Right renal pelvis (tissue), 4 donors: ENCODE results near the gene BHLHE23. TPM values are rescaled to one million over a fixed set of nuclear protein-coding genes. Genes with fewer than 3 reads are reported as not detected.
A peak's percentile ranks its signal among the peaks of the same experiment; 100 is the strongest.

Experiments used
- DNase-seq, 4 donors: peaks; one replicate each; pipeline ENCODE4 v3.0.0-alpha.2; 2013; ENCODE audit warnings: low read depth in 4 of 4, low spot score in 3 of 4, missing footprints in 1 of 4
- polyA plus RNA-seq, 4 donors: library from polyadenylated mRNA; unstranded; fragments of 120-200 nt; gene quantifications; one replicate each; pipeline ENCODE4 v1.2.1, GENCODE V29; 2013; ENCODE audit not compliant: insufficient read length in 4 of 4

BHLHE23 gene
- polyA plus RNA-seq, 4 donors: 0.08 TPM; not detected in 3

DNA sequence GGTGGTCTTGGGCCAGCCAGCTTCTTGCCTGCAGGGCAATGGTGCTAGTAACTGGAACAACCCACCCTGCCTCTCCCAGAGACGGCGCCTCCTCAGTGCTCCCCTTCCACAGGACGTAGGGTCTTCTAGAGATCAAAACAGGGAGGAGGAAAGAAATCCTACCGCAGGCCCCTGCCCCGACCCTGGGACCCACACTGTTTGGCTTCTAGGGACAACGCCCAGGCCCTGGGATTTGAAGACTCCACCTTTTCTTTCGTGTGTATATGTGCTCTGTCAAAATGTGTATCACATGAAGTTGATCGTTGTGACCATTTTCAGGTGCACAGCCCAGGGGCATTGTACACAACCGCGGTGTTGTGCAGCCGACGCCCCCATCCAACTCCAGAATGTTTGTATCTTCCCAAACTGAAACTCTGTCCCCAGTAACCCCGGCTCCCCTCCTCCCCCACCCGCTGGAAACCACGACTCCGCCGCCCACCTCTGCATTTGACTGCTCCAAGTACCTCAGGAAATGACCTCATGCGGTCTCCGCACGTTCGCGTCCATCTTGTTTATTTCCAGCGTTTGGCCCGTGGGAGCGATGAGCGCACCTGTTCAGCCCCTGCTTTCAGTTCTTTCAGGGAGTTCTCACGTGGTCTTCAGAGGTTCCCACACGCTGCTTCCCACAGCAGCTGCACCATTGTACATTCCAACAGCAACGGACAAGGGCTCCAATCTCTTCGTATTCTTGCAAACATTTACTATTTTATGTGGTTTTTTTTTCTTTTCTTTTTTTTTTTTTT is 3.4 kb upstream of the BHLHE23 start:
- no peak for DNase-seq

DNA sequence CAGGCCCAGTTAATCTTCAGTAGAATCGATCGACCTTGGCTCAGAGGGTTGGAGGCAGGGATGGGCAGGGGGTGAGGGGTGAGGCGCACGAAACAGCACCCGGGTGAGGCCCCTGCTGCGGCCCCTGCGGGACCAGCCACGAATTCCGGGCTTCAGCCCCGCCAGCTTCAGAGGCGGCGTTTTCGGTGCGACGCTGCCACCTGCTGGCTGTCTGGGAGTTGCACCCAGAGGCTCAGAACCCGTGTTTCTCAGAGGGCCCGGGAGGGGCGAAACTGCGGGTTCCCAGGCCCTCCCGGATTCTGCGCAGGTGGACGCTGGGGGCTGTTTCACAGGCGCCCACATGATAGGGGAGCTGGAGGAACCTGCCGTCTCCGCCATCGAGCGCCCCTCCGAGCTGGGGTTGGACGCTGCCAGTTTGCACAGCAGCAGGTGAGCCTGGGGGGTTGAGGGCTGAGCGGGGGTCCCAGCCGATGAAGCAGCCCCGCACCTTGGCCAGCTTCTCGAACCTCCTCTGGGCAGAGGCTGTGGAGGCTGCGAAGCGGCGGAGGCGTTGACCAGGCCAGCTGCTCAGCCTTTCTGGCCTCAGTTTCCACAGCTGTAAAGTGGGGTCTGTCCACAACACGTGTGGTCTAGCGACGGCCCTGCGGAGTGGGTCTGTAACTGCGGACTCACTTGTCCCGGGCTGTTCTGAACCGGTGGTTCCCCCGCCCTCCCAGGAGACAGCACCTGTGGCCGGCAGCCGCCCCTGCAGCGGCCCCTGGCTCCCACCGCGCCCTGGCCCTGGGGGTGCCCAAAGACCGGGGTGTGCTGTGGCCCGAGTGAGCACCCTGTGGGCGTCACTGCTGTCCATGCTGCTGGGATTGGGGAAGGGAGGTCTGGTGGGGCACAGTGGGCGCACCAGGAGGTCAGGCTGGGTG is 2.5 kb upstream of the BHLHE23 start:
- peak in 2 of 4 donors; percentile 53 to 60 for DNase-seq

DNA sequence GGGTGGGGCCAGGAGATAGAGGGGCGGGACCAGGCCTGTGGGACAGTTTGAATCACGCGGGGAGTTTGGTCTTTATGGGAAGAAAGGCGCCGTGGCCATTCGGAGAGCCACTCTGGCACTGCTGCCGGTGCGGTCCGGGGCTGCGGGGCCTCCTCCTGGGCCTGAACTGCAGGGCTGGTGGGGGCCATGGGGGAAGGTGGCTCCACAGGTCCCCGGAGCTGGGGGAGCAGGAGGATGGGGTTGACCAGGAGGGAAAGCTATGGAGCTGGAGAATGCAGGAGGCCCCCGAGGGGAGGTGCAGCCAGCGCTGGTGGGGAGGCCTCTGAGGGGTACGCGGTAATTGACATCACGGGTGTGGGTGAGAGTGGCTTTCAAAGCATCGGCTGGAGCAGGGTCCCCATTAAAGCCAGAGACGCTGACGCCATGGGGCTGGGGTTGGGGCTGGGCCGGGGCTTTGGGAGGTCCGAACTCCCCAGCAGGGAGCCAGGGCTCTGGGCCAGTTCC is 1.8 kb upstream of the BHLHE23 start:
- no peak for DNase-seq

DNA sequence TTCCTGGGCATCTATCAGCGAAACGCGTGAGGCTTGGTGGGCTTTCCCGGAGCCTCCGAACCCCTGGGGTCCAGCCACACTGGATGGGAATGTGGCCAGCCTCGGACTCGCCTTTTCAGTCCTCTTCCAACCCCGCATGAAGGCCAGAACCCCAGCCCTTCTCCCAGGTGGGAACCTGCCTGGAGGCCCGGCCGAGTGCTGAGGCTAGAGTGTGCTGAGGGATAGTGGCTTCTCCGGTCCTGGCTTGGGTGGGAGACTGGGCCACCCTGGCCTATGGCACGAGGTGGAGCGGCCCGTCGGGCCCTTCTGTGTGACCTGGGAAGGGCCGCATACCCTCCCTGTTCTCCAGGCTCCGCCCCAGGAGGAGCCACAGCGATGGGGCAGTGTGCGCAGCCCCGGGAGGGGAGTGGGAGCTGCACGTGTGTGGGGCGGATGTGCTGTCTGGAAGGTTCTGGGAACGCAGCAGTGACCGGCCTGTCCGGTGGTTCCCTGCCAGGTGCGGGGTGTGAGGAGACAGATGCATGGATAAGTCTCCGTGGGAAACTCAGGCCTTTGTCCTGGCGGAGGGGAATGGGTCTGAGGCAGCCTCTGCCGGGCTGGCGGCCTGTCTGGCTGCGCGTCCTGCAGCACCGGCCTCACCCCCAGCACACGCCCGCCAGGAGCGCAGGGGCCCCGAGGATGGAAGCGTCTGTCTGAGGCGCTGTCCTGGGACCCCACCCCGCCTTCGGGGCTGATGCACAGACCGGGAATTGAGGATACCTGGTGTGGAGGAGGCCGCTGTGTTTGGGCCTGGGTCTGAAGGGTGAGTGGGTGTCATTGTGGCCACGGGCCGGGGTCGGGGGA is 1.1 kb upstream of the BHLHE23 start:
- no peak for DNase-seq

DNA sequence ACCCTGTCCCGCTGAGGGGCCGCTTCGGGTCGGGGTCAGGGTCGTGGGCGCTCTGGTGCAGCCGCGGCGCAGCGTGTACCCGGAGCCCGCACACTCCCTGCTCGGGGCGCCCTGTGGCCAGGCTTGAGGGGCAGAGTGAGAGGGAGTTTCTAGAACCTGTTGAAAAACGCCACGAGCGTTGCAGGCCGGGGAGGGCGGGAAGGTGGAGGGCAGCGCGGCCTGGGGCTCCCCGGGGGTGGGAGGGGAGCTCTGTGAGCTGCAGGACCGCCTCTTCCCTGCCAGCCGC is 539 bp upstream of the BHLHE23 start:
- no peak for DNase-seq

DNA sequence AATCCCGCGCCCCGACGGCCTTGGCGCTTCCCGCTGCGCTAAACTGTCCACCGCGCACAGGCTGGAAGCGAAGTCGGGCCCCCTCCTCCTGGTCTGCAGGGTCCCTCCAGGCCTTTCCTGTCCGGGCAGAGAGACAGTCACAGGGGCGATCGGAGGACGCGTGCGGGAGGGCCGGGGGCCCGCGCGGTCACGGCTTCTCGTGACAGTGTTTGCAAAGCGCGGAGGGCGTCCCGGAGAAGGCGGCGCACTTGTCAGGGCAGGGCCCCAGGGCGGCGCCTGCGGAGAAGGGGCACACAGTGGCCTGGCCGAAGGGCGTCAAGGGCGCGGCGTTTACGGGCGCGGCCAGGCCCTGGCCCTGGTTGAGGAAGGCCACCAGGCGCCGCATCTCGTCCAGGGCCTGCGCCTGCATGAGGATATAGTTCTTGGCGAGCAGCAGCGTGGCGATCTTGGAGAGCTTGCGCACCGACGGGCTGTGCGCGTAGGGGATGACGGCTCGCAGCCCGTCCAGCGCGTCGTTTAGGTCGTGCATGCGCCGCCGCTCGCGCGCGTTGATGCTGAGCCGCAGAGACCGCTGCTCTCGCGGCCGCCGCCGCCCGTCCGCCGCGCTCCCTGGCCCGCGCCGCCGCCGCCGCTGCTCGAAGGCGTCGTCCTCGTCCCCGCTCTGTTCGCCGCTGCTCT is 763 bp downstream of the BHLHE23 start:
- no peak for DNase-seq

DNA sequence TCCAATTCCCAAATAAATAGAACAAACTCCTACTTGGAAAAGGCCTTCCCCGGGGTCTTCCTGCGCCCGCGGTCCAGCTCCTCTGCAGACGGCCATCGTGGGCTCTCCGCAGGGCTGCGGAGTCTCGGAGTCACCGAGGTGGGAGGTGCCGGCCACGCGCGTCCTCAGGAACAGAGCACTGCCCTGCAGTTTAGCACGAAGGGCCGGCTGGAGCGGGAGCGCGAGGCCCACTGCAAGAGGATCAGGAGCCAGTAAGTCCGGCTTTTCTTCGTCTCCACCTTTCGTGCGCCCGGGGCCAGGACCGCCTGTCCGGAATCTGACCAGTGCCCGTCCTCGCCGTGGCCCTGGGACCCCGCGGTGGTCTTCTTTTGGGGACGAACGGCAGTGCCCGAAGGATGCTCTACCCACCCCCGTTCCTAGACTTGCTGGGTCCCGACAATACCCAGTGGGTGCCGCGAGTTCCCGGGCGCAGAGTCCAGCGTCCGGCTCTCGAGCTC is 1.4 kb downstream of the BHLHE23 start:
- no peak for DNase-seq

DNA sequence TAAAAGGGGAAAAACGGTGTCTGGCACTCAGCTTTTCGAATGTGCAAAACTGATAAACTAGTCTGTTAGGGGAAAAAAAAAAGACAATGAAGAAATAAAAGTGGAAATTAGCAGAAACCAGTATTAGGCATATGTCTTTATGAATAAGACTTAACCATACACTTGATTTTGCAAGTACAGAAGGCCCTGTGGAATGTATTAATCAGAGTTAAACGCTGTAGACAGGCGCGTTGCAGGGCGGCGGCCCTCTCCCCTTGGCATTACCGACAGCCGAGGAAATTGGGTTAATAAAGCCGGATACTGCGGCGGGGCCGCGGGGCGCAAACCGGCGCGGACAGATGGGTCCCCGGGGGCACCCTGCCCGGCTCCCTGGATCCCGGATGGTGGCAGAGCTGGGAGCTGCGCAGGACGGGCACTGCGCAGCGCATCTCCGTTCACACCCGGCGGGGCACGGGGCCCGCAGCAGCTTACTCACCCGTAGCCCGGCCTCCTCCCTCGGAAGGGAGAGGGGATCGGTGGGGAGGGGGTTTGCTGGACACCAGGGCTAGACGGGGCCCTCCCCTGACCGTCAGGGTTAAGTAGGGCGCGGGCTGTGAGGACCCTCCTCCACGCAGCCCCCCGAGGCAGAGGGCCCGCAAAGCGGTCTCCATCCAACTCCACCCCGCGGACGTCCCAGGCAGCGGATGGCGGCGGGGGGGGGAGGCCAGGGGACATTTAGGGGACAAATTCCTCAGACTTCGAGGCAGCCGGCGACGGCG is 2.0 kb downstream of the BHLHE23 start:
- DNase-seq: no peak

DNA sequence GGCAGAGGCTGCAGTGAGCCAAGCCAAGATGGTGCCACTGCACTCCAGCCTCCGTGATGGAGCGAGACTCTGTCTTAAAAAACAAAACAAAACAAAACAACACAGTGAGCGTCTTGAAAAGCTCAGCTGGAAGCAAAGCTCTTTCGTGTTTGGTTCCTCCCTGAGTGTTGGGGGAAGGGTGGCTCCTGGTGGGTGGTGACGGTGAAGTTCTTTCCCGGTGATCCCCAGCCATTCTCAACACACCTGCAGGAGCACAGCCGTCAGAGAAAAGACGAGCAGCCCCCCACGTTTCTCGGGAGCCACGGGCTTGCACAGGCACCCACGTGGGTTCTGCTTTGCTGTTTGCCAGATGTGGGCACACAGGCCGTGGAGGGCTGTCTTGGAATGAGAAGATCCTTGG is 3.2 kb downstream of the BHLHE23 start:
- no peak for DNase-seq

DNA sequence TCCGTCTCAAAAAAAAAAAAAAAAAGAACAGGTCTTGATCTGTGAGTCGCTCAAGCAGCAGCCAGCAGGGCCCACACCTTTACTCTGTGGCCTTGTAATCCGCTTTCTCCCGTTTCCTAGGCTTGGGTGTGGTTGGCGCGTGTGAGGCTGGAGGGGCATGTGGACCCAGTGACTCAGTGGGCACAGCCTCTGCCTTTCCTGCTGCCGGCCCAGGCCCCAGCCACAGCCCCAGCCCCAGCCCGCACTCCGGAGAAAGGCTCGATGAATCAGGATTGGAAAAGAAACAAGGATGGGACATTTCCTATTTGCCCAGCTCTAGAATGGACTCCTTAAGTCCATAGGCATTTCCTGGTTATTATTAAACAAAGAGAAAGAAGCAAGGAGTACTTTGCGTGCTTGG is 4.3 kb downstream of the BHLHE23 start:
- no peak for DNase-seq

DNA sequence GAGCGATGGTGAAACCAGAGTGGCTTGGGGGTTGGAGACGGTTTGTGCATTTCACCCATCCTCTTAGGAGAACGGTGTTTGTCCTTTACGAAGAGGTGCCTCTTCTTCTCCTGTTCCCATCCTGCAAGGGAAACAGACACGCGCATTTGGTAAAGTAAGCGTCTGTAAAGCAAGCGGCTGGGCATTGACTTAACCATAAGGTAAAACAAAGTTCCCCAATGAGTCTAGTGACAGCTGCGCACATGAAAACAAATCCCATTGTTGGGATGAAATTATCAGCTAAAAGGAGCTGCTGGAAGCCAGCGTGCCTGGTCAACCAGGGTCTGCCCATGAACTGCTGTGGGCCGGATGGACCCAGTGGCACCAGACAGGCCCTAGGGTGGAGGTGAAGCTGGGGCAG is 5.8 kb downstream of the BHLHE23 start:
- DNase-seq: no peak

DNA sequence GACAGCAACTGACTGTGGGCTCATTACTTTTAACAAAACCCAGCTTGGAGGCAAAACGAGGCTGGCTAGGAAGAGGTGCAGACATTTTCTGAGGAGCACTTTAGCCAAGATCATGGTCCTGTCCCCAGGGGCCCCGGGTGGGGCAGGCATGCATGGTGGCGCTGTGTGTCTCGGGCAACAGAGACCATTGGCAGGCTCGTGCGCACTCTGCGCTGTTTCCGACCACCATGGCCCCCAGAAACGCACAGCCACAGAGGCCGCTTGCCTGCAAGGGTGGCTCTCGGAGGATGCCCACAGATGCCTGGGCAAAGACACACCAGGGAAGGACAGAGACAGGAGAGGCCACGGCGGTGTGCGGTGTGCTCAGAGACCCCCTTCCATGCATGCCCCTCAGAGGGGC is 6.7 kb downstream of the BHLHE23 start:
- no peak for DNase-seq

DNA sequence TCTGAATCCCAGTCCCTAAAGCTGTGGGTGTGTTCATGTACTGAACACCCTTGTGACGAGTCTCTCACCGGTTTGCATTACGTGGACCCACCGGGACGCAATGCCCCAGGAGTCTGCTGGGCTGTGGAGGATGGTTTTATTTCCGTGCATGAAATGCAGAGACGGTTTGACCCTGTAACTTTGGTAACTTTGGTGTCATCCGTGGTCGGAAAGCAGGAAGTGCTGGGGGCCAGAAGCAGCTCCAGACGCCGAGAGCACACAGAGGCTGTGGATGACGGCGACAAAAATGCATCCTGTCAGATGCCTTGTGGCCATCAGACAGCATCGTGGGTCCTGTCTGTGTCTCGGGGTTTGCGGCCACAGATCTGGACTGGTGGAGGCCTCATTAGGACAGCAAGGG is 7.2 kb downstream of the BHLHE23 start:
- DNase-seq: no peak

DNA sequence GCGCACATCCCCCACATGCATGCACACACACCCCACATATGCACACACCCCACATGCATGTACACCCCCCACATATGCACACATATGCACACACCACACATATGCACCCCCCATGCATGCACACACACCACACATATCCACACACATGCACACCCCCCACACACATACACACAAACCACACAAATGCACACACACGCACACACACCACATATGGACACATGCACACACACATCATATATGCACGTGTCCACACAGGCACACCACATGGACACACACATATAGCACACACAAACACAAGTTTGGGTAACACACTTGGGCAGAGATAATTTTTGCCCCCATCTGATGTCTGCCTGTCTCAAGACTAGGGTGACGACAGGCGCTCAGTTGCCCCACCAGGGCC is 8.3 kb downstream of the BHLHE23 start:
- DNase-seq: no peak

DNA sequence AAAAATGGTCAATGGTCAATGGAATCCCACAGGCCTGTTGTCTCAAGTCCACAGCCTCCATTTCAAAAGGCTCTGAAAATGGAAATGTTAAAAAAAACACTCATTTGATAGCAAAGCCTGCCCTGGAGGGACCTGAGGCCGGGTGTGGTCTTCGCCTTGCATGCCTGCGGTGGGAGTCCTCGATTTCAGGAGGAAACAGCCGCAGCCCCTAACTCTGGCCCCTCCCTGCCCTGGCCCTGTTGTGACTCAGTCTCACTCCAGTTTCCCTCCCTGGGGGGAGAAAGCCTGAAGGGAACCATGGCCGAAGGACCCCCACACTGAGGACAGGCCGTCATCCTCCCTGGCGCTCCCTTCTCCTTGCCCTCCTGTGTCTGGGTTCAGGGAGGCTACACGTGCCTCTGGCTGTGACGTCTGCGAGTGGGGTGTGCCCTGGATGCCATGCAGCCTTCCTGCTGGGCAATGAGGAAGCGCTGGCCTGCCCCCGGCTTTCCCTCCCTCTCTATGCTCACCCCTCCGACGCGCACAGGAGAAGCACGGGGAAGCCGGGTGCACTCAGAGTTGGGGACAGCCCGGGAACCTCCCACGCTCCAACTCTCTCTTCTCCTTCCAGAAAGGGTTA is 9.2 kb downstream of the BHLHE23 start:
- no peak for DNase-seq

DNA sequence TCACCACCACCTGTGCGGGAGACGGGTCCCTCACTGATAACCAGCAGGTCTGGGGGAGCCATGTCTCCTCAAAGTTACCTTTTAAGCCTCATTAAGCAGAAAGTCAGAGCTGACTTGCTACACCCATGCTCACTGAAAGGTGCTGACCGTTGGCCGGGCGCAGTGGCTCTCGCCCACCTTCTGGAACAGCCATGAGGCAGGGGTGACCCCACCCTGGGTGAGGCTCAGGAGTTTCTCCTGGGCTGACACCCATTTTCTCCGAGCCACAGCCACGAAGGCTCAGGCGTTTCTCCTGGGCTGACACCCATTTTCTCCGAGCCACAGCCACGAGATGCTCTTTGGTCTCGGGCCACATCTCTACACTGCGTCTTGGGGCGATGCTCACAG is 10.2 kb downstream of the BHLHE23 start:
- no peak for DNase-seq

DNA sequence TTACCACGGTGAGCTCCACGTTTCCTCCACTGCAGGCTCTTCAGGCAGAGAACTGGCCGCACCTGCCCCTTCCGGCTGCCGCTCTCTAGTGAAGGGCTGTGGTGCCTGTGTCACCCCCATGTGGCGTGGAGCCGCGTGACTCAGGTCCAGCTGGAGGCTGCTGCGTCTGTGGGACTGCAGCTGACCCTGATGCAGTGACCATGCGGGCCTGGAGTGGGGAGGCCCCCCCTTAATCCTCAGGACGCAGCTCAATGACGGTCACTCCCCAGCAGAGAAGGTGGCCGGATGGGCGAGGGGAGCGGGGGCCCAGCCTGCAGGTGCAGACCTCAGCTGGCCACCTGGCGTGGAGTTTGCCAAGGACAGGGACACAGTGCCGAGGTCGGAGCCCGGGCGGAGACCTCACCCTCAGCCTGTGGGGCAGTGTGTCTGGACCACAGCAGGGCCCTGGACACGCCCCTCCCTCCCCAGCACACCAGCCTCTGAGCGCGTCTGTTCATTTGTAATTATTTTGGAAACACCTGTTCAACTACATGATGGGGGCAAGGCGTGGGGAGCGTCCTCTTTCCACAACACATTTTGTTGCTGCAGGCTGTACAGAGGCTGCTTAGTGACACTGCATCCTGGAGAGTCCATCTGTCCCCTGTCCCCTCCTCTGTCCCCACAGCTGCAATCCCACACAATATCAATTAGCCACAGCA is 10.7 kb downstream of the BHLHE23 start:
- no peak for DNase-seq

DNA sequence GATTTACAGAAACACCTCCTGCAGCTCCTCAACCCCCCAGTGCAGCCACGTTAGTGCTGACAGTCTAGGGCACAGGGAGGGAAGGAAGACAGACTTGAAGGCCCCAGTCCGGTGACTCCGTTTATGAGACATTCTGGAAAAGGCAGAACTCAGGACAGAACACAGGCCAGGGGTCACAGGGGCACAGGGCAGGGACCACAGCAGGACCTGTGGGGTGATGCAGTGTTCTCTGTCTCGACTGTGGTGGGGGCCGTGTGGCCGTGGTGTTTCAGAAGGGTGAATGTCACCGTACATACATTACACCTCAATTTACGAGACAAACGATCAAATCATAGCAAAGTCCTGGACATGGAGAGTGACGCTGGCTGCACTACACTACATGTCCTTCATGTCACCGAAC is 11.3 kb downstream of the BHLHE23 start:
- DNase-seq: no peak

DNA sequence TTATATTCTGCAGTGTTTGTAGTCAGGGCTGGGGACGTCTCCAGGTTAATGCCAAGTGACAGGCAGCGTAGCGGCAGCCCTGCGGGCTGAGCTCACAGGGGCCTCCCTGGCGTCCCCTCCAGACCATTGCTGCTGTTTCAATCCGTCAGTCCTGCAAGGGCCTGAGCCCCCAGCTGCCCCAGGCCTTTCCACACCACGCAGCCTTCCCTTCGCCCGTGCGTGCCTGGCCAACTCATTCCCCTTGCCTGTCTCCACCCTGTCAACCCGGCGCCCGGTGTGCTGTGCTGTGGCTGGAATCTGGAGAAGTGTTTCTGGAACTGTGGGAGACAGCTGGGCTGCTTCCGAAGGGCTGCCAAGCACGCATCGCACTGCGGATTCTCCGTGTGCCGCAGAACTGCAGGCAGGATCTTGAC is 11.9 kb downstream of the BHLHE23 start:
- DNase-seq: no peak
